Sigmoid colon (tissue), 4 donors: ENCODE data around the gene CCDC85B.
A peak's percentile ranks its signal among the peaks of the same experiment; 100 is the strongest.

Experiments
- CTCF ChIP-seq, 4 experiments: fragments of 450-650 bp in 3 of 4; fragments of 200-600 bp in 1 of 4; IDR thresholded peaks; one replicate each; pipeline ENCODE4 v1.5.1; 2016 to 2019; ENCODE audit warnings: antibody characterized with exemption in 4 of 4, mild to moderate bottlenecking in 3 of 4, moderate library complexity in 2 of 4
- POLR2A ChIP-seq, 2 donors: fragments of 450-650 bp; IDR thresholded peaks; one replicate each; pipeline ENCODE4 v1.6.1; 2016; ENCODE audit warnings: antibody characterized with exemption in 2 of 2, mild to moderate bottlenecking in 2 of 2, moderate library complexity in 2 of 2
- POLR2AphosphoS5 ChIP-seq, 4 donors: sonication (generic); formaldehyde crosslinking; IDR thresholded peaks; one replicate each; pipeline ENCODE4 v1.6.1; 2017; ENCODE audit warnings: antibody characterized with exemption in 4 of 4

- peak in 1 of 4 donors; percentile 5 for TF ChIP-seq POLR2AphosphoS5 (IDR thresholded peaks at IDR 0.05)
- TF ChIP-seq CTCF (IDR thresholded peaks at IDR 0.05): no peak
- TF ChIP-seq POLR2A (IDR thresholded peaks at IDR 0.05): no peak
These were observed 26.4 kb upstream of the CCDC85B start for GRCh38 chr11:65863889-65864705.
